ENCODE results near the gene CASKIN1. TPM values are rescaled to one million over a fixed set of nuclear protein-coding genes. Genes with fewer than 3 reads are reported as not detected.
A peak's percentile ranks its signal among the peaks of the same experiment; 100 is the strongest.

Gene CASKIN1
- total RNA-seq, 2 experiments from 2014 or later: 0.09 TPM; not detected in 1

GRCh38 chr16:2210386-2211365, 14.3 kb upstream of the CASKIN1 start, which contains the start of gene BRICD5:
BRICD5 (minus strand) TSS chr16:2210863; CDS start chr16:2210833, 30 bp downstream.
- Mint-ChIP-seq H3K27me3 (no peaks in the 10 kb centered on the region), H3K4me1 (peaks cover 33% of the 10 kb centered on the region), H3K4me3 (no peak within 1 kb of the TSS), H3K27ac (no peak within 1 kb of the TSS), H3K9me3 (ENCODE audit: low read depth) (no peaks in the 10 kb centered on the region), H3K36me3 (peaks cover 14% of the 10 kb centered on the region)
- CTCF ChIA-PET: no interaction called here
- no peak for DNase-seq
- no peak for ATAC-seq

GRCh38 chr16:2210009-2210332, 13.6 kb upstream of the CASKIN1 start:
- H3K4me3 Mint-ChIP-seq: no peak overlapping the region
- CTCF ChIA-PET: no interaction called here
- H3K9me3 Mint-ChIP-seq (ENCODE audit: low read depth): no peaks in the 10 kb centered on the region
- no peak overlapping the region for H3K27ac Mint-ChIP-seq
- H3K4me1 Mint-ChIP-seq: peaks cover 32% of the 10 kb centered on the region
- no peaks in the 10 kb centered on the region for H3K27me3 Mint-ChIP-seq
- ATAC-seq: no peak
- no peak for DNase-seq
- peaks cover 14% of the 10 kb centered on the region for H3K36me3 Mint-ChIP-seq

GRCh38 chr16:2209258-2210008, 13.0 kb upstream of the CASKIN1 start:
- ATAC-seq (no peak), DNase-seq (no peak)
- Mint-ChIP-seq H3K9me3 (ENCODE audit: low read depth) (no peaks in the 10 kb centered on the region), H3K36me3 (peaks cover 16% of the 10 kb centered on the region), H3K27ac (no peak overlapping the region), H3K27me3 (no peaks in the 10 kb centered on the region), H3K4me1 (peaks cover 35% of the 10 kb centered on the region), H3K4me3 (no peak overlapping the region)
- CTCF ChIA-PET: no interaction called here

- H3K4me3 Mint-ChIP-seq: no peak overlapping the region
- ATAC-seq: no peak
- H3K9me3 Mint-ChIP-seq (ENCODE audit: low read depth): no peaks in the 10 kb centered on the region
- no peaks in the 10 kb centered on the region for H3K27me3 Mint-ChIP-seq
- H3K36me3 Mint-ChIP-seq: peaks cover 16% of the 10 kb centered on the region
- H3K4me1 Mint-ChIP-seq: peaks cover 37% of the 10 kb centered on the region
- CTCF ChIA-PET: no interaction called here
- DNase-seq: no peak
- no peak overlapping the region for H3K27ac Mint-ChIP-seq
These were observed 12.4 kb upstream of the CASKIN1 start for GRCh38 chr16:2208772-2209171.

- H3K27me3 Mint-ChIP-seq: no peaks in the 10 kb centered on the region
- CTCF ChIA-PET: no interaction called here
- peaks cover 36% of the 10 kb centered on the region for H3K4me1 Mint-ChIP-seq
- DNase-seq: no peak
- H3K36me3 Mint-ChIP-seq: peaks cover 14% of the 10 kb centered on the region
- no peaks in the 10 kb centered on the region for H3K9me3 Mint-ChIP-seq (ENCODE audit: low read depth)
- H3K4me3 Mint-ChIP-seq: no peak overlapping the region
- no peak overlapping the region for H3K27ac Mint-ChIP-seq
- ATAC-seq: no peak
These were observed 11.9 kb upstream of the CASKIN1 start for GRCh38 chr16:2208308-2208707.

GRCh38 chr16:2207872-2208271, 11.5 kb upstream of the CASKIN1 start:
- H3K9me3 Mint-ChIP-seq (ENCODE audit: low read depth): no peaks in the 10 kb centered on the region
- peaks cover 12% of the 10 kb centered on the region for H3K36me3 Mint-ChIP-seq
- H3K27ac Mint-ChIP-seq: peak overlapping the region; percentile 20
- H3K4me1 Mint-ChIP-seq: peaks cover 31% of the 10 kb centered on the region
- CTCF ChIA-PET: no interaction called here
- no peak for ATAC-seq
- no peak for DNase-seq
- H3K4me3 Mint-ChIP-seq: no peak overlapping the region
- no peaks in the 10 kb centered on the region for H3K27me3 Mint-ChIP-seq

GRCh38 chr16:2206780-2207433, 10.5 kb upstream of the CASKIN1 start:
- peaks cover 5% of the 10 kb centered on the region for H3K27me3 Mint-ChIP-seq
- no peaks in the 10 kb centered on the region for H3K9me3 Mint-ChIP-seq (ENCODE audit: low read depth)
- H3K4me1 Mint-ChIP-seq: peaks cover 25% of the 10 kb centered on the region
- peak overlapping the region; percentile 81 for H3K27ac Mint-ChIP-seq
- CTCF ChIA-PET: interaction anchor here (1.0 to 3.9 kb wide), 4 partner anchors 8 to 52 kb away, joined by 3 to 19 read pairs (median 4); partner anchors contain the start of genes PGP and TRAF7
- peak overlapping the region; percentile 86 for H3K4me3 Mint-ChIP-seq
- peaks cover 10% of the 10 kb centered on the region for H3K36me3 Mint-ChIP-seq
- no peak for ATAC-seq
- no peak for DNase-seq

- no peak for ATAC-seq
- no peak for DNase-seq
- Mint-ChIP-seq H3K4me1 (peaks cover 25% of the 10 kb centered on the region), H3K27ac (peak overlapping the region; percentile 81), H3K36me3 (peaks cover 10% of the 10 kb centered on the region), H3K9me3 (ENCODE audit: low read depth) (no peaks in the 10 kb centered on the region), H3K4me3 (peak overlapping the region; percentile 86), H3K27me3 (peaks cover 7% of the 10 kb centered on the region)
- CTCF ChIA-PET: interaction anchor here (1.0 to 3.9 kb wide), 5 partner anchors 8 to 51 kb away, joined by 3 to 19 read pairs (median 4); partner anchors contain the start of genes PGP and TRAF7
These were observed 10.0 kb upstream of the CASKIN1 start for GRCh38 chr16:2206420-2206779.

GRCh38 chr16:2205967-2206313, 9.5 kb upstream of the CASKIN1 start:
- ATAC-seq (no peak), DNase-seq (no peak)
- peaks cover 10% of the 10 kb centered on the region for H3K36me3 Mint-ChIP-seq
- CTCF ChIA-PET: interaction anchor here (0.7 to 3.9 kb wide), 8 partner anchors 9 to 202 kb away, joined by 3 to 19 read pairs (median 4); partner anchors contain the start of genes ECI1, PGP and TRAF7
- H3K4me1 Mint-ChIP-seq: peaks cover 25% of the 10 kb centered on the region
- H3K4me3 Mint-ChIP-seq: peak overlapping the region; percentile 86
- peak overlapping the region; percentile 81 for H3K27ac Mint-ChIP-seq
- no peaks in the 10 kb centered on the region for H3K9me3 Mint-ChIP-seq (ENCODE audit: low read depth)
- peaks cover 7% of the 10 kb centered on the region for H3K27me3 Mint-ChIP-seq

- Mint-ChIP-seq H3K4me1 (peaks cover 25% of the 10 kb centered on the region), H3K4me3 (peak within 1 kb of the TSS; percentile 86), H3K9me3 (ENCODE audit: low read depth) (no peaks in the 10 kb centered on the region), H3K27ac (peak within 1 kb of the TSS; percentile 81), H3K27me3 (peaks cover 8% of the 10 kb centered on the region), H3K36me3 (peaks cover 10% of the 10 kb centered on the region)
- CTCF ChIA-PET: interaction anchor here (0.7 to 3.9 kb wide), 6 partner anchors 10 to 202 kb away, joined by 3 to 19 read pairs (median 4); partner anchors contain the start of gene ECI1
- peak; percentile 83 for ATAC-seq
- DNase-seq: peak; percentile 90
These were observed 8.9 kb upstream of the CASKIN1 start, which contains the start of gene MLST8 for GRCh38 chr16:2205104-2205966. MLST8 (plus strand) TSS chr16:2205454; CDS start chr16:2206086, 632 bp downstream.

GRCh38 chr16:2204416-2205103, 8.2 kb upstream of the CASKIN1 start:
- Mint-ChIP-seq H3K4me1 (peaks cover 25% of the 10 kb centered on the region), H3K27me3 (peaks cover 14% of the 10 kb centered on the region), H3K9me3 (ENCODE audit: low read depth) (no peaks in the 10 kb centered on the region), H3K4me3 (peak overlapping the region; percentile 86), H3K27ac (peak overlapping the region; percentile 64), H3K36me3 (peaks cover 10% of the 10 kb centered on the region)
- no peak for DNase-seq
- CTCF ChIA-PET: interaction anchor here (0.6 to 3.9 kb wide), 4 partner anchors 10 to 852 kb away, joined by 3 to 19 read pairs (median 4); partner anchors contain the start of gene ECI1
- no peak for ATAC-seq
